ENCODE measurements around the gene TTC7B.
"Not testable (repeated sequence)": the region's sequence is repeated elsewhere in the genome, so short reads cannot be mapped to it uniquely, and the experiment has no call there.

Gene TTC7B

GRCh38 chr14:90532826-90533525, 283.3 kb downstream of the TTC7B start:
- TF ChIP-seq CTCF (IDR thresholded peaks at IDR 0.05; ENCODE audit: low read depth, low read length), result no peak
- H3K4me3 ChIP-seq (ENCODE audit: low read depth, low read length), result no peak overlapping the region

GRCh38 chr14:90531497-90531896, 284.7 kb downstream of the TTC7B start:
- no peak for TF ChIP-seq CTCF (IDR thresholded peaks at IDR 0.05; ENCODE audit: low read depth, low read length)
- H3K4me3 ChIP-seq (ENCODE audit: low read depth, low read length), result no peak overlapping the region

GRCh38 chr14:90530523-90530922, 285.7 kb downstream of the TTC7B start:
- TF ChIP-seq CTCF (IDR thresholded peaks at IDR 0.05; ENCODE audit: low read depth, low read length), result no peak
- no peak overlapping the region for H3K4me3 ChIP-seq (ENCODE audit: low read depth, low read length)

- H3K4me3 ChIP-seq (ENCODE audit: low read depth, low read length), result no peak overlapping the region
- no peak for TF ChIP-seq CTCF (IDR thresholded peaks at IDR 0.05; ENCODE audit: low read depth, low read length)
Observed at GRCh38 chr14:90527978-90528377, 288.3 kb downstream of the TTC7B start.

- H3K4me3 ChIP-seq (ENCODE audit: low read depth, low read length), result not testable (repeated sequence)
Observed at GRCh38 chr14:90526536-90526935, 289.7 kb downstream of the TTC7B start.

- not testable (repeated sequence) for H3K4me3 ChIP-seq (ENCODE audit: low read depth, low read length)
Observed at GRCh38 chr14:90525353-90526028, 290.7 kb downstream of the TTC7B start.

GRCh38 chr14:90523961-90524875, 292.0 kb downstream of the TTC7B start:
- no peak overlapping the region for H3K4me3 ChIP-seq (ENCODE audit: low read depth, low read length)
- TF ChIP-seq CTCF (IDR thresholded peaks at IDR 0.05; ENCODE audit: low read depth, low read length), result no peak

- no peak for TF ChIP-seq CTCF (IDR thresholded peaks at IDR 0.05; ENCODE audit: low read depth, low read length)
- H3K4me3 ChIP-seq (ENCODE audit: low read depth, low read length), result no peak overlapping the region
Observed at GRCh38 chr14:90523544-90523943, 292.7 kb downstream of the TTC7B start.

Data from WI38 (cell line).